ENCODE results near the gene MOV10. TPM values are rescaled to one million over a fixed set of nuclear protein-coding genes. Genes with fewer than 3 reads are reported as not detected.
"Not testable (repeated sequence)": the region's sequence is repeated elsewhere in the genome, so short reads cannot be mapped to it uniquely, and the experiment has no call there.

Gene MOV10
- total RNA-seq, 3 donors from 2014 or later (not counting 1 experiment from before 2014, with no cell fraction given) = 87.9 to 124 (median 119) TPM

DNA sequence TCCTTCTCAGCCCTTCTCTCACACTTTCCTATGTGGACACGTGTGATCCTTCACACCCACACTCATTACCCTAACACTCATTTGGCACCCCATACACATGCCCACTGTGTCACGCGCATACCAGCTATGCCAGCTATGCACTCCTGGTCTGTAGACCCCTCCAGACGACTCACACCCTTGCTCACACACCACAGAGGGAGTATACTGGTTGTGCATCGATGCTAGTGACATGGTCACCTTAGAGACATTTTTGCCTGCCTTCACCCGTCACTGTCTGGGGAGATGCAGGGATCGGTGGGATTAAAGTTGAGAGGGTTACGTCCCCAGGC lies 49.0 kb downstream of the MOV10 start:
- no peaks in the 10 kb centered on the region for H3K36me3 Mint-ChIP-seq
- peaks cover 8% of the 10 kb centered on the region for H3K27me3 ChIP-seq (ENCODE audit: control insufficient read depth, insufficient read depth, low read length)
- H3K9me3 ChIP-seq (ENCODE audit: control insufficient read depth, insufficient read depth, low read length) = no peaks in the 10 kb centered on the region
- no peaks in the 10 kb centered on the region for H3K36me3 ChIP-seq (ENCODE audit: control insufficient read depth, insufficient read depth, low read length)
- ATAC-seq = no peak
- H3K27ac Mint-ChIP-seq = no peak overlapping the region
- H3K4me3 Mint-ChIP-seq = no peak overlapping the region
- 78% methylated on average over 8 of the region's 8 CpGs for WGBS (ENCODE audit: insufficient coverage)
- TF ChIP-seq, protein P1, sequence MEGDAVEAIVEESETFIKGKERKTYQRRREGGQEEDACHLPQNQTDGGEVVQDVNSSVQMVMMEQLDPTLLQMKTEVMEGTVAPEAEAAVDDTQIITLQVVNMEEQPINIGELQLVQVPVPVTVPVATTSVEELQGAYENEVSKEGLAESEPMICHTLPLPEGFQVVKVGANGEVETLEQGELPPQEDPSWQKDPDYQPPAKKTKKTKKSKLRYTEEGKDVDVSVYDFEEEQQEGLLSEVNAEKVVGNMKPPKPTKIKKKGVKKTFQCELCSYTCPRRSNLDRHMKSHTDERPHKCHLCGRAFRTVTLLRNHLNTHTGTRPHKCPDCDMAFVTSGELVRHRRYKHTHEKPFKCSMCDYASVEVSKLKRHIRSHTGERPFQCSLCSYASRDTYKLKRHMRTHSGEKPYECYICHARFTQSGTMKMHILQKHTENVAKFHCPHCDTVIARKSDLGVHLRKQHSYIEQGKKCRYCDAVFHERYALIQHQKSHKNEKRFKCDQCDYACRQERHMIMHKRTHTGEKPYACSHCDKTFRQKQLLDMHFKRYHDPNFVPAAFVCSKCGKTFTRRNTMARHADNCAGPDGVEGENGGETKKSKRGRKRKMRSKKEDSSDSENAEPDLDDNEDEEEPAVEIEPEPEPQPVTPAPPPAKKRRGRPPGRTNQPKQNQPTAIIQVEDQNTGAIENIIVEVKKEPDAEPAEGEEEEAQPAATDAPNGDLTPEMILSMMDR (IDR thresholded peaks at IDR 0.05) = no peak
- H3K4me3 ChIP-seq (ENCODE audit: low read length) = no peak overlapping the region
- H3K27me3 Mint-ChIP-seq (ENCODE audit: low read depth in 2 of 2) = peaks cover 0 to 19% of the 10 kb centered on the region in 2 donors
- H3K9me3 Mint-ChIP-seq = no peaks in the 10 kb centered on the region
- peaks cover 6 to 14% of the 10 kb centered on the region in 2 donors for H3K4me1 Mint-ChIP-seq
- no peak for DNase-seq
- no peak overlapping the region for H3K27ac ChIP-seq (ENCODE audit: low read length)
- intact Hi-C loops (cut with micrococcal nuclease) = no loop called here
- H3K4me1 ChIP-seq (ENCODE audit: control insufficient read depth, insufficient read depth, low read length) = peaks cover 16% of the 10 kb centered on the region

DNA sequence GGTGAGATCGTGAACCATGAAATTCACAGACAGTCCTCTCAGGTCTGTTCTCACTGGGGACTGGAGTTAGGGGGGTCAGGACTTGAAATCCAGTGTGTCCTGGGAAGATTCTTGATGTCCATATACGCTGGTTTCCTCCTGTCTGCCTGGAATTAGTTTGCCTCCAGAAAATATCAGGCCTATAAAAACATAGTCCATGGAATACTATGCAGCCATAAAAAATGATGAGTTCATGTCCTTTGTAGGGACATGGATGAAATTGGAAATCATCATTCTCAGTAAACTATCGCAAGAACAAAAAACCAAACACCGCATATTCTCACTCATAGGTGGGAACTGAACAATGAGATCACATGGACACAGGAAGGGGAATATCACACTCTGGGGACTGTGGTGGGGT lies 49.8 kb downstream of the MOV10 start:
- H3K27ac ChIP-seq (ENCODE audit: low read length); H3K9me3 Mint-ChIP-seq; H3K36me3 Mint-ChIP-seq; H3K27ac Mint-ChIP-seq; H3K9me3 ChIP-seq (ENCODE audit: control insufficient read depth, insufficient read depth, low read length); DNase-seq; H3K27me3 ChIP-seq (ENCODE audit: control insufficient read depth, insufficient read depth, low read length); H3K4me3 Mint-ChIP-seq; H3K4me1 ChIP-seq (ENCODE audit: control insufficient read depth, insufficient read depth, low read length); H3K36me3 ChIP-seq (ENCODE audit: control insufficient read depth, insufficient read depth, low read length); intact Hi-C loops (cut with micrococcal nuclease); H3K4me3 ChIP-seq (ENCODE audit: low read length); ATAC-seq: not testable (repeated sequence)
- WGBS (ENCODE audit: insufficient coverage) = 100% methylated on average over 2 of the region's 4 CpGs
- Mint-ChIP-seq H3K27me3 (ENCODE audit: low read depth in 2 of 2) (peaks cover 0 to 14% of the 10 kb centered on the region in 2 donors), H3K4me1 (peaks cover 6 to 11% of the 10 kb centered on the region in 2 donors)

DNA sequence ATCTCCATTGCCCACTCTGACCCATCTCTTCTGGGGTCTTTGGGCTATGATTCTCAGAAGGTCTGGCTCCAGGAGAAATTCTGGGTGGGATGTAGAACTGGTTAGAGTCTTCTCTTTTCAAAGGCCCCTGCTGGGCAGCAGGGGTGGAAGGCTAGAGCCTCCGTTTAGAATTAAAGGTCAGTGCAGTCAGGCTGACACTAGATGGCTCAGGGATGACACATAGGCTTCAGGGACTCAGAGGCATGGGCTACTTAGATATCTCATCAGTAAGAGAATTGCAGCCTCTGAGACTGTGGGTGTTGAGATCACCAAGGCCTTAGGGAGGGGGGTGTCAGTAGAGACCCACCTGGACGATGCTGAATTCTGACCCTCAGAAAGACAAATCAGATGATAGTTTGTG lies 53.3 kb downstream of the MOV10 start:
- H3K27me3 ChIP-seq (ENCODE audit: control insufficient read depth, insufficient read depth, low read length) = no peaks in the 10 kb centered on the region
- H3K9me3 ChIP-seq (ENCODE audit: control insufficient read depth, insufficient read depth, low read length) = no peaks in the 10 kb centered on the region
- Mint-ChIP-seq H3K27ac (no peak overlapping the region), H3K36me3 (no peaks in the 10 kb centered on the region), H3K27me3 (ENCODE audit: low read depth in 2 of 2) (peaks cover 0 to 7% of the 10 kb centered on the region in 2 donors), H3K9me3 (no peaks in the 10 kb centered on the region), H3K4me3 (no peak overlapping the region), H3K4me1 (peaks cover 6% of the 10 kb centered on the region in 2 donors)
- TF ChIP-seq, protein P1 (IDR thresholded peaks at IDR 0.05) = no peak
- H3K36me3 ChIP-seq (ENCODE audit: control insufficient read depth, insufficient read depth, low read length) = no peaks in the 10 kb centered on the region
- H3K27ac ChIP-seq (ENCODE audit: low read length) = no peak overlapping the region
- ATAC-seq = no peak
- no peak for DNase-seq
- intact Hi-C loops (cut with micrococcal nuclease) = no loop called here
- no peak overlapping the region for H3K4me3 ChIP-seq (ENCODE audit: low read length)
- peaks cover 4% of the 10 kb centered on the region for H3K4me1 ChIP-seq (ENCODE audit: control insufficient read depth, insufficient read depth, low read length)
- WGBS (ENCODE audit: insufficient coverage) = 62% methylated on average over 2 of the region's 2 CpGs

DNA sequence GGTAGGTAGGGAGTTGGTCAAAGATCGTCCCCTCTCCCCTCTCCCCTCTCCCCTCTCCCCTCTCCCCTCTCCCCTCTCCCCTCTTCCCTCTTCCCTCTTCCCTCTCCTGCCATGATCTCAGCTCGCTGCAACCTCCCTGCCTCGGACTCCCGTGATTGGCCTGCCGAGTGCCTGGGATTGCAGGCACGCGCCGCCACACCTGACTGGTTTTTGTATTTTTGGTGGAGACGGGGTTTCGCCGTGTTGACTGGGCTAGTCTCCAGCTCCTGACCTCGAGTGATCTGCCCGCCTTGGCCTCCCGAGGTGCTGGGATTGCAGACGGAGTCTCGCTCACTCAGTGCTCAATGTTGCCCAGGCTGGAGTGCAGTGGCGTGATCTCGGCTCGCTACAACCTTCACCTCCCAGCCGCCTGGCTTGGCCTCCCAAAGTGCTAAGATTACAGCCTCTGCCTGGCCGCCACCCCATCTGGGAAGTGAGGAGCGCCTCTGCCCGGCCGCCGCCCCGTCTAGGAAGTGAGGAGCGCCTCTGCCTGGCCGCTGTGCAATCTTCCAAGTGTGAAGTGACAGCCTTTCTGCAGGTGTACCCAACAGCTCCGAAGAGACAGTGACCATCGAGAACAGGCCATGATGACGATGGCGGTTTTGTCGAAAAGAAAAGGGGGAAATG lies 54.0 kb downstream of the MOV10 start:
- not testable (repeated sequence) for H3K27ac Mint-ChIP-seq, H3K9me3 Mint-ChIP-seq, H3K4me3 Mint-ChIP-seq

DNA sequence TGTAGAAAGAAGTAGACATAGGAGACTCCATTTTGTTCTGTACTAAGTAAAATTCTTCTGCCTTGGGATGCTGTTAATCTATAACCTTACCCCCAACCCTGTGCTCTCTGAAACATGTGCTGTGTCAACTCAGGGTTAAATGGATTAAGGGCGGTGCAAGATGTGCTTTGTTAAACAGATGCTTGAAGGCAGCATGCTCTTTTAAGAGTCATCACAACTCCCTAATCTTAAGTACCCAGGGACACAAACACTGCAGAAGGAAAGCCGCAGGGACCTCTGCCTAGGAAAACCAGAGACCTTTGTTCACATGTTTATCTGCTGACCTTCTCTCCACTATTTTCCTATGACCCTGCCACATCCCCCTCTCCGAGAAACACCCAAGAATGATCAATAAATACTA lies 54.6 kb downstream of the MOV10 start:
- H3K27me3 Mint-ChIP-seq (ENCODE audit: low read depth in 2 of 2); H3K4me1 Mint-ChIP-seq; H3K27ac Mint-ChIP-seq; DNase-seq; H3K9me3 ChIP-seq (ENCODE audit: control insufficient read depth, insufficient read depth, low read length); H3K4me3 Mint-ChIP-seq; H3K9me3 Mint-ChIP-seq; H3K36me3 Mint-ChIP-seq; intact Hi-C loops (cut with micrococcal nuclease); H3K4me3 ChIP-seq (ENCODE audit: low read length); H3K36me3 ChIP-seq (ENCODE audit: control insufficient read depth, insufficient read depth, low read length); ATAC-seq; H3K27ac ChIP-seq (ENCODE audit: low read length); H3K4me1 ChIP-seq (ENCODE audit: control insufficient read depth, insufficient read depth, low read length); H3K27me3 ChIP-seq (ENCODE audit: control insufficient read depth, insufficient read depth, low read length): not testable (repeated sequence)
- 97% methylated on average over 2 of the region's 3 CpGs for WGBS (ENCODE audit: insufficient coverage)

More for the DNA sequence above, 54.0 kb downstream of the MOV10 start:
- H3K27me3 ChIP-seq (ENCODE audit: control insufficient read depth, insufficient read depth, low read length); H3K27me3 Mint-ChIP-seq (ENCODE audit: low read depth in 2 of 2); H3K36me3 ChIP-seq (ENCODE audit: control insufficient read depth, insufficient read depth, low read length); intact Hi-C loops (cut with micrococcal nuclease); H3K4me1 ChIP-seq (ENCODE audit: control insufficient read depth, insufficient read depth, low read length); H3K4me3 ChIP-seq (ENCODE audit: low read length); H3K4me1 Mint-ChIP-seq; ATAC-seq; H3K27ac ChIP-seq (ENCODE audit: low read length); H3K9me3 ChIP-seq (ENCODE audit: control insufficient read depth, insufficient read depth, low read length); H3K36me3 Mint-ChIP-seq; DNase-seq: not testable (repeated sequence)
- 93% methylated on average over 31 of the region's 33 CpGs for WGBS (ENCODE audit: insufficient coverage)

All from natural killer cell (primary cell).